Stimulated activated CD8-positive, alpha-beta memory T cell treated with anti-CD3 and anti-CD28 coated beads, Interleukin-7, amount 100 ng/mL, for 24 hours (primary cell): Measurements from ENCODE around the gene AAK1.
A peak's percentile ranks its signal among the peaks of the same experiment; 100 is the strongest.
"Not testable (repeated sequence)": the region's sequence is repeated elsewhere in the genome, so short reads cannot be mapped to it uniquely, and the experiment has no call there.

Experiments used
- DNase-seq: peaks from one replicate; pipeline ENCODE4 v3.0.0-alpha.2; 2020; ENCODE audit warnings: low read depth

Gene AAK1

DNA sequence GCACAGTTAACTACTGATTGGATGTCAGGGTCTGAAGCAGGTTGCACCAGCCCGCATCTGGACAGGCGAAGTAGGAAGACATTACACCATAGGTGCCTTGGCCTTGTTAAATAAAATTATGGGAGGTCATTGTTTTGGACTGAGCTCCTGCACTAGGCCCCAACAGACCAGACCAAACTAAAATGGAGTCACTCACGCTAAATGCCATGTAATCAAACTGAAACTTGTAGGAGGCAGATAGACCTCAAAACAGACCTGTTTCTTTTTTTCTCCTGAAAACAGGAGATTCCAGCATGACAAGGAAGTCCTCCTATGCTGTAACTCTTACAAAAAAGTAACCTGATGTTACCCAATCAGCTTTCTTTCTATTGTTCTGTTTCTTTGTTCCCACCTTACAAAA is 190.9 kb downstream of the AAK1 start:
- DNase-seq: no peak

DNA sequence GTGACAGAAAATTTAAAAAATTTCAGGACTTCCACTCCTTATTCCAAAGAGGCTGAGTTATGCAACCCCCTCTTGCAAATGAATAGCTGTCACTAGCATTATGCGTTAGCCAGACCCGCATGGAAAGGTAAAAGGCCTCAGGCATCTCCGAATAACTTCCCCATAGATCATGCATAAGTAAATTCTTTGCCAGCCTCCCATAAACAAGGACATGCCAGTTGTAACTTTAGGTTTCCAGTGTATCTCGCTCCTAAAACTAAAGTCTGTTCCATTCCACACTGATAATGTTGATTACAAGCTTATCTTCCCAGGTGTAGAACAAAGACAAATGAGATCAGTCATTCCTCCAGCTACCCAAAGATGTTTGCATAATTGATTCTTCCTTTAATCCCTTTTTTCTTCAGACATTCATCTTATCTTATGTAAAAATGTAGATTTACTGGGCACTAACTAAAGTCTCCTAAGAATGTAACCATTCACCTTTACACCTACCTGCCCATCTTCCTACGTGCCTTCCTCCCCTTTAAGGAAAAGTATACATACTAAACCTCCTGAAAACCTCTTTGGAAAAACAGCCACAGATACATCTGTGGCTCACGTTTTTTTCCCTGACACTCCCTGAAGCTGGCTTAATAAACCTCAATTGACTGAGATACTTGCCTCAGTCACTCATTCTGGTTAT is 192.7 kb downstream of the AAK1 start:
- DNase-seq: no peak

DNA sequence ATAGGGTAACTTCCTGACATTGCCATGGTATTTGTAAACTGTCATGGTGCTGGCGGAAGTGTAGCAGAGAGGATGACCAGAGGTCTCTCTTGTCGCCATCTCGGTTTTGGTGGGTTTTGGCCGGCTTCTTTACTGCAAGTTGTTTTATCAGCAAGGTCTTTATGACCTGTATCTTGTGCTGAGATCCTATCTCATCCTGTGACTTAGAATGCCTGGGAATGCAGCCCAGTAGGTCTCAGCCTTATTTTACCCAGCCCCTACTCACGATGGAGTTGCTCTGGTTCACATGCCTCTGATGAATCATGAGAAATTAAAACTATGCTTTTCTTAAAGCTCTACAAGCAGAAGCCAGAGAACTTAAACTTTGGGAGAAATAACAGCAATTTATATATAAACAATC is 193.6 kb downstream of the AAK1 start:
- DNase-seq: no peak

DNA sequence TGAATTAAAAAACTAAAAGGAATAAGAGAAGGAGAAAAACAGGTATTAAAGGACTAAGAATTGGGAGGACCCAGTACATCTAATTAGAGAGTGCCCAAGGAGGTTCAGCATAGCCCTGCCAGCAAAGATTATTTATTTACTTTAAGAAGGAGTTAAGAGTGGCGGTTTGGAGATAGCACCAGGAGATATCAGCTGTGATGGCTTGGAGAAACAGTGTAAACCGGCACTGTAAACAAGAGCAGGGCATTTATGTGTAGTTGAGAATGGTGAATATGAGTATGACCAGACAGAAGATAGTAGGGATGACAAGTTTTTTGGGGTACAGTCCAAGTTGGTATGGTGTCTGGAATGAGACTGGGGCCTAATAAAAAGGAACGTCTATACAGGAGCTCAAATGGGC is 199.9 kb downstream of the AAK1 start:
- DNase-seq: not testable (repeated sequence)

DNA sequence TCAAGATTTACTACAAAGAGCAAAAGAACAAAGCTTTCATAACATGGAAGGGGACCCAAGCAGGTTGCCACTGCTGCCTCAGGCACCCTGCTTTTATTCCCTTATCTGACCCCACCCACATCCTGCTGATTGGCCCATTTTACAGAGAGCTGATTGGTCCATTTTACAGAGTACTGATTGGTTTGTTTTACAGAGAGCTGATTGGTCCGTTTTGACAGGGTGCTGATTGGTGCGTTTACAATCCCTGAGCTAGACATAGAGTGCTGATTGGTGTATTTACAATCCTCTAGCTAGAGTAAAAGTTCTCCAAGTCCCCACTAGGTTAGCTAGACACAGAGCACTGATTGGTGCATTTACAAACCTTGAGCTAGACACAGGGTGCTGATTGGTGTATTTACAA is 204.0 kb downstream of the AAK1 start:
- DNase-seq: not testable (repeated sequence)

DNA sequence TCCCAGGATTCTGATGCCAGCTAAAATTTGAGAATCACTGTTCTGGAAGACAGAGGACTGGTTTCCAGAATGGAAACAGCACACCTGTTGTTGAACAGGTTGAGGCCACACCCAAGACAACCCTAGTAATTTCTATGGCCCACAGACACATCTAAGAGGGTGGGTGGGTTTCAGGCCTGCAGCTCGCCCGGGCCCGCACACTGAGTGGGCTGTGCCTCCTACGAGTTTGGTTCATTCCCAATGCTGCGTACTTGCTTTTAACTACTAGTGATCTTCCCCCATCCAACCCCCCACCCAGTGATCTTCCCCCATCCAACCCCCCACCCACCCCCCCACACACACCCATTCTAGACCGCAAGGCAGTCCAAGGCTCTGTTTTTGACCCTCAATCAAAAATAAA is 205.0 kb downstream of the AAK1 start:
- no peak for DNase-seq

DNA sequence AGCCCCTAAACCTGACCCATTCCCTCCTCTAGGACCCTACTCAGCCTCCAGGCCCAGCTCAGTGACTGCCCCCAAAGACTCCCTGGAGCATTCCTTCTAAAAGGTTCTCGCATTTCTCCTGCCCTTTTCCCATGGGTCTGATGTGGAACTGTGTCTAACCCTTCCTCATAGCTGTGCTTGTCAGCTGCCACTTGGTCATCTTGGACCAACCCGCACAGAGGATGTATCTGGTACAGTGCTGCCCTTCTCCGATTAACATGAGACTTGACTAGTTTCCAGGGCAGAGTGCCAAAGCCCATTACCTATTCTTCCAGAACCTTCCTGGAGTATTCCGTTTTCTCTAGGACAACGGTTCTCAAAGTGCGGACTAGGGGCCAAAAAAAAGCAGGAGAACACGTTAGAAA is 205.8 kb downstream of the AAK1 start:
- no peak for DNase-seq

DNA sequence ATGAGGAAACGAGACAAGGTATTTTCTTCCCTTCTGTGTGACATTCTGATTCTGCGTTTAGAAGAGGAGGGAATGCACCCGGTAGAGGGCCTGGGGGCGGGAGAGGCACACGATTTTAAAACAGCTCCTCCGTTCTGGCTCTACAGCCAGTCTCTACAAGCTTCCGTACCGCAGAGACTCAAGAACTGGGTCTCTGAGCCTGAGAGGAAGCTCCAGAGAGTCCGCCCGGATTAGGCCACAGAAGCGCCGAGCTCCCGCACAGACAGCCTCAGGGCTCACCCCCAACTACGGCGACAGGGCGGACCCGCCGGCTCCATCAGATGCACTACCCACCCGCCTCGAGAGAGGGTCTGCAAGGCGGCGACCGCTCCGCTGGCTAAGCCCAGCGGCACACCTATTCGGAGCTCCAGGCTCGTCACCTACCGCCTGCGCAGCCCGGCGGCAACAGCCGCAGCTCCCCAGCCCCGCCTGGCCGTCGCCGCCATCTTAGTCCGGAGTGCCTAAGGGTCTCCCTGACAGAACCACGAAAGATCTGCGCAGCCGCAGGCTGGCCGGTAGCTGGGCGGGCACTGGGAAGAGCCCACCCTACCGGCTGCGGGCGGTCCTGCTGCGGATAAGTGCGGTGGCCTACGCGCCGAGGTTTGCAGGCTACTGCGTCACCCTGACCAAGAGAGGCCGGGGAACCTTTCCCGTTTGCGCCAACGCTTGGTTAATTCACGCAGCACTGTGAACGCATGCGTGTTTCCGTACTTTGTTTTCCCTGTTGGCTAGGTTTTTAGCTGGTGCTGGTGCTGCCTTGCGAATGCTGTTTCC is 206.4 kb downstream of the AAK1 start, which contains the start of gene NFU1:
TSS of gene NFU1 (minus strand) at position 498 of the 813 bp plus-strand sequence. CDS start at position 485, 13 bp downstream.
- peak; percentile 80 for DNase-seq

DNA sequence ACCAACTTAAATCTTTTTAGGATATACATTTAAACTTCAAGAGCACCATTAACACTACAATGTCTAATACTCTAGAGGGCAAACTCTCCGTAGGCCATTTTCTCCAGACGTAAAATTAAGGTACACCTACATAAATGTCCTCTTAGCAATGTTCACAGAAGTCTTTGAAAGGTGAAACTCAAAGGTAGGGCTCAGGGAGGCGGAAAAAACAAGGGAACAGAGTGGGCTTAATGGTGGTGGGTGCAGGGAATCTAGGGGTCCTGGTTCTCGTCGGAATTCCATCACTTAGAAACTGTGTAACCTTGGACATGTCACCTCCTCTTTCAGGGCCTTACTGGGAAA is 207.0 kb downstream of the AAK1 start:
- no peak for DNase-seq

DNA sequence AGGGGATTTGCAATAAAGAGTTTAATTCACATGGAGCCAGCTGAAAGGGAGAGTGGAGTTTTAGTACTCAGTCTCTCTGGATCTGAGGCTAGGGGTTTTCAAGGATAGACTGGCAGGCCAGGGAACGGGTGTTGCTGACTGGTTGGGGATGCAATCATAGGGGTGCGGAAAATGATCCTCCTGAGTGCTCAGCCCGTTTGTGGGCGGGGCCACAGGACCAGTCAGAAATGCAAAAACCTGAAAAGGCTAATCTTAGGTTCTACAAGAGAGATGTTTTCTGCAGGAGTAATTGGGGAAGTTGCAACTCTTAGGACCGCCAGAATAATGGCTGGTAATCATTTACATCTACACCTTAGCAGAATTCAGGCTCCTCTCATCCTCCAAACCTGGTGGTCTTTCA is 208.8 kb downstream of the AAK1 start:
- no peak for DNase-seq

DNA sequence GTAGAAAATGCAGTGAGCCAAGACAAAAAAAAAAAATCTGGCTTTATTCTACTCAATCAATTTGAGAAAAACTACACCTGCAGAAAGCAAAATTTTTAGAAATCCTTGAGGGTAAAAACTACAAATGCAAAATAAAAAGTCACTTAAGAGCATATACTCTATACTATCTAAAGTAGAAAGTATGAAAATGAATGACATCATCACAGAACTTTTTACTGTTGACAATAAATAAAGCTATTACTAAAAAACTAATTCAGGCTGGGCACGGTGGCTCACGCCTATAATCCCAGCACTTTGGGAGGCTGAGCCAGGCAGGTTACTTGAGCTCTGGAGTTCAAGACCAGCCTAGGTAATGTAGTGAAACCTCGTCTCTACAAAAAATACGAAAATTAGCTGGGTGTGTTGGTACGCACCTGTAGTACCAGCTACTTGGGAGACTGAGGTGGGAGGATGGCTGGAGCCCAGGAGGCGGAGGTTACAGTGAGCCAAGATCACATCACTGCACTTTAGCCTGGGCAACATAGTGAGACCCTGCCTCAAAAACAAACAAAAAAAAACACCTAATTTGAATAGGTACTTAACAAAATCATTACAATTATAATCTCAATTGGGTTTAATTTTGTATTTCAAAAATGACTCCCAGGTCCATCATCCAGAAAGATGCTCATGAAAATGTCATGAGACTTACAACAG is 213.9 kb downstream of the AAK1 start:
- DNase-seq: no peak

DNA sequence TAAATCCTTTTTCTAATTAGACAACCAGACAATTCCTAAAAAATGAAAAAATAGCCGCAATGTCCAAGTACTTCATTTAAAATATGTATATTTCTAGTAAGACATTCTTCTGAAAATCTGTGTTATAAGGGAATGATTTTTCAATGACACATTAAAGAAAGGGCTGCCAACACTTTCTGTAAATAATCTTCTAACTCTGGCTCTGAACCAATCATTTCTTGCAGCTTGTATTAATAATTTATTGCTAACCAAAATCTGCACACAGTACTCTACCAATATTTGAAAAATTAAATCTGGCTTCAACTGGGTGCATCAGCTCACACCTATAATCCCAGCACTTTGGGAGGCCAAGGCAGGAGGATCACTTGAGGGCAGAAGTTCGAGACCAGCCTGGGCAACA is 214.6 kb downstream of the AAK1 start:
- DNase-seq: no peak

DNA sequence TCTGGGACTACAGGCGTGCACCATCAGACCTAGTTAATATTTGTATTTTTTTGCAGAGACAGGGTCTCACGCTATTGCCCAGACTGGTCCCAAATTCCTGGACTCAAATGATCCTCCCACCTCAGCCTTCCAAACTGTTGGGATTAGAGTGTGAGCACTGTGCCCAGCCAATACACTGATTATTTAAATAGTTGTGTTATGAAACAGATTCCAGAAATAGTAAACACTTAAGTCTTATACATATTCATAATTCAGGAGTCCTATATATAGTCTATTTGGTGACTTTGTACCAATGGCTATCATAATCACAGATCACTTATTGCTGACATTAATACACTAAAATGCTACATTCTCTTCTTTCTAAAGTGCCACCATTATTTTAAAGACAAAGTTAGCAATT is 219.1 kb downstream of the AAK1 start:
- DNase-seq: no peak

DNA sequence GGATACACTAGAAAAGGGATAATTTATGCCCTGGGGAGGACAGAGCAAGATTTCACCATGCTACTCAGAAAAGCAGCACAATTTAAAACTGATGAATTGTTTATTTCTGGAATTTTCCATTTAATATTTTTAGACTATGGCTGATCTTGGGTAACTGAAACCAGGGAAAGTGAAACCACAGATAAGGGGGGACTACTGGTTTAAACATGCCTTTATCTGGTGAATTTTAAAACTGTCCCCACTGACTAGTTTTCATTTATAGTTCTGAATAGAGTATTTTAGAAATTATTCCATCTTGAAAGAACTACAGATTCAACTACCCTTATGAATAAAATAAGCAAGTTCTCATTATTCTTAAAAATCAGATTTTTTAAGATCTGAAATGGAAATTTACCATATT is 221.3 kb downstream of the AAK1 start:
- DNase-seq: no peak

DNA sequence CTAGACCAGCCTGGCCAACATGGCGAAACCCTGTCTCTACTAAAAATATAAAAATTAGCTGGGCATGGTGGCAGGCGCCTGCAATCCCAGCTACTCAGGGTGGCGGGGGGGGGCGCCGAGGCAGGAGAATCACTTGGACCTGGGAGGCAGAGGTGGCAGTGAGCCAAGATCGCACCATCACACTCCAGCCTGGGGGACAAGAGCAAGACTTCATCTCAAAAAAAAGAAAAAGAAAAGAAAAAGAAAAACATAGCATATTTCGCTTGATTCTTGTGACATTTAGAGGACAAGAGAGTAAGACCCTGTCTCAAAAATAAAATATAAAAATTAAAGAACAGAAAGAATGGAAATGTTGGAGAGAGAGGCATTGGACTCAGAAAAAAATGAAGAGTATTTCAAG is 224.4 kb downstream of the AAK1 start:
- DNase-seq: not testable (repeated sequence)

DNA sequence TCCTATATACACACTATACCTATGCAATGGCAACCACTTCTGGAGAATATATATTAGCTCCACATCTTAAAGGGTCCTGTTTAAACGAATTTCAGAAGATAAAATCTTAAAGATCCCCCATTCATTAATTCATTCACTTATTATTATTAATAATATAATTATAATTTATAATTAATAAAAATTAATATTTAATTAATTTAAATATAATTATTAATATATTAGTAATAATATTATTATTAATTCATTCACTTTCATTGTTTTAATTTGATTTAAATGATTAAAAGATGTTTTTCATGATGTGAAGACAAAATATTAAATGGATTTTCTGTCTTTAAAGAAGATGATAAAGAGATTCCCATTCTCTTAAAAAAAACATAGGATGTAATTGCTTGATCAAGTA is 227.4 kb downstream of the AAK1 start:
- no peak for DNase-seq
